Trophoblast cell (in vitro differentiated cells and primary cell): ENCODE results near the gene PNMA6F.

Experiments
- DNase-seq, 2 donors: peaks; one replicate each; pipeline ENCODE4 v3.0.0-alpha.2; 2016
- H2AFZ ChIP-seq: 2 replicates; pipeline ENCODE4 v1.6.1; 2013; ENCODE audit warnings: low read length, moderate library complexity, mild to moderate bottlenecking; ENCODE audit not compliant: insufficient read depth, poor library complexity
- H2AK5ac ChIP-seq: 2 replicates; pipeline ENCODE4 v1.6.1; 2013; ENCODE audit warnings: mild to moderate bottlenecking, low read length
- H2BK120ac ChIP-seq: 2 replicates; pipeline ENCODE4 v1.6.1; 2013; ENCODE audit warnings: low read length, mild to moderate bottlenecking, moderate library complexity; ENCODE audit not compliant: insufficient read depth, poor library complexity
- H2BK12ac ChIP-seq: 2 replicates; pipeline ENCODE4 v1.6.1; 2013; ENCODE audit warnings: mild to moderate bottlenecking, low read length, moderate library complexity
- H2BK5ac ChIP-seq: 2 replicates; pipeline ENCODE4 v1.6.1; 2013; ENCODE audit warnings: low read length, low read depth, moderate library complexity, mild to moderate bottlenecking; ENCODE audit not compliant: poor library complexity
- H3K14ac ChIP-seq: 2 replicates; pipeline ENCODE4 v1.6.1; 2013; ENCODE audit warnings: mild to moderate bottlenecking, low read length
- H3K18ac ChIP-seq: 2 replicates; pipeline ENCODE4 v1.6.1; 2013; ENCODE audit warnings: mild to moderate bottlenecking, low read length
- H3K23ac ChIP-seq: 2 replicates; pipeline ENCODE4 v1.6.1; 2013; ENCODE audit warnings: low read length
- H3K27ac ChIP-seq: 2 replicates; pipeline ENCODE4 v1.5.1; 2013; ENCODE audit warnings: low read depth, mild to moderate bottlenecking, inconsistent platforms, low read length, moderate library complexity
- H3K27me3 ChIP-seq: 2 replicates; pipeline ENCODE4 v1.6.1; 2013; ENCODE audit warnings: inconsistent platforms, mild to moderate bottlenecking, low read length, moderate library complexity; ENCODE audit not compliant: insufficient read depth
- H3K36me3 ChIP-seq, 2 experiments: 1 replicate in 1 of 2; 2 replicates in 1 of 2; pipeline ENCODE4 v1.6.1; 2013; ENCODE audit warnings: low read length in 2 of 2, mild to moderate bottlenecking in 2 of 2, moderate library complexity in 1 of 2; ENCODE audit not compliant: insufficient read depth in 2 of 2, control insufficient read depth in 1 of 2
- H3K4ac ChIP-seq: 2 replicates; pipeline ENCODE4 v1.6.1; 2013; ENCODE audit warnings: low read depth, mild to moderate bottlenecking, low read length, moderate library complexity
- H3K4me1 ChIP-seq, 2 experiments: 1 replicate in 1 of 2; 2 replicates in 1 of 2; pipeline ENCODE4 v1.6.1; 2013; ENCODE audit warnings: low read length in 2 of 2, mild to moderate bottlenecking in 2 of 2, moderate library complexity in 1 of 2; ENCODE audit not compliant: insufficient read depth in 2 of 2, control insufficient read depth in 1 of 2
- H3K4me2 ChIP-seq: 2 replicates; pipeline ENCODE4 v1.6.1; 2013; ENCODE audit warnings: inconsistent platforms, mild to moderate bottlenecking, low read length, moderate library complexity
- H3K4me3 ChIP-seq: 2 replicates; pipeline ENCODE4 v1.5.1; 2013; ENCODE audit warnings: mild to moderate bottlenecking, low read depth, low read length, inconsistent platforms
- H3K79me1 ChIP-seq: one replicate; pipeline ENCODE4 v1.6.1; 2013; ENCODE audit warnings: low read length
- H3K79me2 ChIP-seq: 2 replicates; pipeline ENCODE4 v1.6.1; 2013; ENCODE audit warnings: low read length, mild to moderate bottlenecking; ENCODE audit not compliant: control insufficient read depth, insufficient read depth, poor library complexity
- H3K9ac ChIP-seq: 2 replicates; pipeline ENCODE4 v1.6.1; 2013; ENCODE audit warnings: mild to moderate bottlenecking, low read length
- H3K9me3 ChIP-seq: 2 replicates; pipeline ENCODE4 v1.6.1; 2013; ENCODE audit warnings: low read depth, mild to moderate bottlenecking, control low read depth, inconsistent platforms, low read length; ENCODE audit not compliant: insufficient read depth
- H4K12ac ChIP-seq: 2 replicates; pipeline ENCODE4 v1.6.1; 2013; ENCODE audit warnings: low read depth, mild to moderate bottlenecking, low read length, moderate library complexity
- H4K8ac ChIP-seq: 2 replicates; pipeline ENCODE4 v1.6.1; 2013; ENCODE audit warnings: low read depth, mild to moderate bottlenecking, low read length, moderate library complexity
- H4K91ac ChIP-seq: one replicate; pipeline ENCODE4 v1.6.1; 2013; ENCODE audit warnings: low read depth, mild to moderate bottlenecking, low read length, moderate library complexity
- WGBS: extraction: QIAGEN DNeasy Blood & Tissue Kit; methylation state at CpG from one replicate; pipeline ENCODE4 v1.1.7; 2013; ENCODE audit warnings: missing lambda C conversion rate; ENCODE audit not compliant: insufficient read length, insufficient coverage; ENCODE audit errors: extremely low coverage; 5-methylcytosine and 5-hydroxymethylcytosine counted together

Gene PNMA6F

GRCh38 chrX:153340111-153340510, 18.5 kb upstream of the PNMA6F start:
- H3K4me2 ChIP-seq: no peak overlapping the region
- H3K27me3 ChIP-seq: no peaks in the 10 kb centered on the region
- no peak overlapping the region for H2AFZ ChIP-seq
- peaks cover 0 to 4% of the 10 kb centered on the region in 2 experiments for H3K4me1 ChIP-seq
- H4K8ac ChIP-seq: no peak overlapping the region
- peaks cover 17 to 25% of the 10 kb centered on the region in 2 experiments for H3K36me3 ChIP-seq
- no peak overlapping the region for H3K27ac ChIP-seq
- no peak overlapping the region for H4K91ac ChIP-seq
- H3K9ac ChIP-seq: no peak overlapping the region
- H3K4ac ChIP-seq: no peak overlapping the region
- no CpG with 5 or more reads among the region's 6 CpGs for WGBS
- no peak overlapping the region for H2BK120ac ChIP-seq
- no peak overlapping the region for H2AK5ac ChIP-seq
- no peak overlapping the region for H3K4me3 ChIP-seq
- H2BK5ac ChIP-seq: no peak overlapping the region
- DNase-seq: no peak
- no peak overlapping the region for H3K18ac ChIP-seq
- H3K9me3 ChIP-seq: no peaks in the 10 kb centered on the region
- no peak overlapping the region for H2BK12ac ChIP-seq
- no peak overlapping the region for H3K14ac ChIP-seq
- no peaks in the 10 kb centered on the region for H3K79me1 ChIP-seq
- no peaks in the 10 kb centered on the region for H3K79me2 ChIP-seq
- H3K23ac ChIP-seq: no peak overlapping the region
- H4K12ac ChIP-seq: no peak overlapping the region

- no peak overlapping the region for H2AK5ac ChIP-seq
- no peak overlapping the region for H3K18ac ChIP-seq
- peaks cover 16 to 21% of the 10 kb centered on the region in 2 experiments for H3K36me3 ChIP-seq
- no peak overlapping the region for H2AFZ ChIP-seq
- H3K27ac ChIP-seq: no peak overlapping the region
- no peak overlapping the region for H2BK12ac ChIP-seq
- H4K91ac ChIP-seq: no peak overlapping the region
- no peak overlapping the region for H3K4me2 ChIP-seq
- no peaks in the 10 kb centered on the region for H3K27me3 ChIP-seq
- H3K79me2 ChIP-seq: no peaks in the 10 kb centered on the region
- no CpG with 5 or more reads among the region's 4 CpGs for WGBS
- H3K4me1 ChIP-seq: peaks cover 0 to 6% of the 10 kb centered on the region in 2 experiments
- no peak overlapping the region for H3K9ac ChIP-seq
- no peak overlapping the region for H4K8ac ChIP-seq
- H4K12ac ChIP-seq: no peak overlapping the region
- no peak overlapping the region for H2BK120ac ChIP-seq
- H3K4ac ChIP-seq: no peak overlapping the region
- no peaks in the 10 kb centered on the region for H3K79me1 ChIP-seq
- H3K23ac ChIP-seq: no peak overlapping the region
- no peak for DNase-seq
- H3K9me3 ChIP-seq: no peaks in the 10 kb centered on the region
- no peak overlapping the region for H3K14ac ChIP-seq
- no peak overlapping the region for H2BK5ac ChIP-seq
- no peak overlapping the region for H3K4me3 ChIP-seq
Measured at GRCh38 chrX:153339662-153340061, 18.1 kb upstream of the PNMA6F start.

GRCh38 chrX:153338836-153339235, 17.3 kb upstream of the PNMA6F start:
- H3K79me2 ChIP-seq: peaks cover 5% of the 10 kb centered on the region
- no peak overlapping the region for H3K9ac ChIP-seq
- no peak overlapping the region for H2BK120ac ChIP-seq
- no peak overlapping the region for H4K12ac ChIP-seq
- H3K27ac ChIP-seq: no peak overlapping the region
- no peak overlapping the region for H2AK5ac ChIP-seq
- no peak overlapping the region for H3K4me3 ChIP-seq
- no peak overlapping the region for H3K23ac ChIP-seq
- H4K8ac ChIP-seq: no peak overlapping the region
- no peak overlapping the region for H2BK5ac ChIP-seq
- no peak overlapping the region for H2BK12ac ChIP-seq
- no peaks in the 10 kb centered on the region for H3K9me3 ChIP-seq
- peaks cover 0 to 6% of the 10 kb centered on the region in 2 experiments for H3K4me1 ChIP-seq
- no peak overlapping the region for H4K91ac ChIP-seq
- H3K4me2 ChIP-seq: no peak overlapping the region
- H3K27me3 ChIP-seq: no peaks in the 10 kb centered on the region
- no peak overlapping the region for H3K18ac ChIP-seq
- no CpG with 5 or more reads among the region's 7 CpGs for WGBS
- peaks cover 12 to 13% of the 10 kb centered on the region in 2 experiments for H3K36me3 ChIP-seq
- no peak overlapping the region for H2AFZ ChIP-seq
- DNase-seq: no peak
- H3K79me1 ChIP-seq: peaks cover 6% of the 10 kb centered on the region
- H3K14ac ChIP-seq: no peak overlapping the region
- H3K4ac ChIP-seq: no peak overlapping the region

GRCh38 chrX:153336988-153337387, 15.4 kb upstream of the PNMA6F start:
- no peak overlapping the region for H3K4me2 ChIP-seq
- H3K9ac ChIP-seq: no peak overlapping the region
- H3K14ac ChIP-seq: no peak overlapping the region
- peaks cover 0 to 6% of the 10 kb centered on the region in 2 experiments for H3K4me1 ChIP-seq
- no peak overlapping the region for H2BK12ac ChIP-seq
- H3K79me1 ChIP-seq: peaks cover 6% of the 10 kb centered on the region
- no peak overlapping the region for H2BK120ac ChIP-seq
- no peak overlapping the region for H4K12ac ChIP-seq
- no peak overlapping the region for H3K4ac ChIP-seq
- no peak overlapping the region for H3K18ac ChIP-seq
- H2AFZ ChIP-seq: no peak overlapping the region
- H3K27ac ChIP-seq: no peak overlapping the region
- no peak overlapping the region for H3K23ac ChIP-seq
- H3K27me3 ChIP-seq: no peaks in the 10 kb centered on the region
- no peak overlapping the region for H2BK5ac ChIP-seq
- peaks cover 5% of the 10 kb centered on the region for H3K79me2 ChIP-seq
- no CpG with 5 or more reads among the region's 5 CpGs for WGBS
- no peak overlapping the region for H4K91ac ChIP-seq
- H3K36me3 ChIP-seq: peaks cover 9% of the 10 kb centered on the region in 2 experiments
- no peak for DNase-seq
- no peak overlapping the region for H4K8ac ChIP-seq
- no peak overlapping the region for H2AK5ac ChIP-seq
- no peak overlapping the region for H3K4me3 ChIP-seq
- H3K9me3 ChIP-seq: no peaks in the 10 kb centered on the region
